ENCODE data around the gene G6PD. TPM values are rescaled to one million over a fixed set of nuclear protein-coding genes. Genes with fewer than 3 reads are reported as not detected.
A peak's percentile ranks its signal among the peaks of the same experiment; 100 is the strongest.

G6PD gene
- total RNA-seq, 1 donor from 2014 or later: 62.8 TPM

DNA sequence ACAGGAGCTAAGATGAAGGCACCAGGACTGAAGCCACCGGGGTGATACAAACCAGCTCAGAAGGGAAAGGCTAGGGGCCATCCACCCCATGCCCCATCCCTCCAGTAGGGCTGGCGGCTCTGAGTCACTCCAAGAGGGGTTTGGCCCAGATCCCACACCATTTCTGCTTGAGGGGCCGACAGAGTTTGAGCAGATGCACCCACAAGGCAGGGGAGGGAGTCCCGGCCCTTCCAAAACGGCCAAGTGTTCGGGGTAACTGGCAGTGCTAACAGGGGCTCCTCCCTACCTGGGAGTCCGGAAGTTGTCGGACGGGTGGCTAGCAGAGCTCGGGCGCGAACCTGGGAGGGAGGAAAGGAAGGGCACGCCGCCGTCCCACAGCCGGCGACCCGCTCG is 56.6 kb downstream of the G6PD start:
- Histone ChIP-seq H3K4me1 (ENCODE audit: insufficient read depth, low read length) (peaks cover 18% of the 10 kb centered on the region), H3K9ac (ENCODE audit: low read length) (peak overlapping the region; percentile 79), H3K9me3 (ENCODE audit: insufficient read depth, low read depth, low read length) (no peaks in the 10 kb centered on the region), H3K27ac (ENCODE audit: low read depth, low read length) (peak overlapping the region; percentile 56), H3K36me3 (ENCODE audit: insufficient read depth, low read length) (no peaks in the 10 kb centered on the region), H3K4me2 (ENCODE audit: low read length) (peak overlapping the region; percentile 87), H3K27me3 (ENCODE audit: insufficient read depth, low read length) (no peaks in the 10 kb centered on the region), H3K4me3 (ENCODE audit: insufficient read depth, low read depth, low read length) (peak overlapping the region; percentile 56), H4K20me1 (ENCODE audit: insufficient read depth, low read length) (no peaks in the 10 kb centered on the region), H2AFZ (ENCODE audit: low read depth, low read length) (peak overlapping the region; percentile 30), H3K79me2 (ENCODE audit: insufficient read depth, low read length) (peaks cover 28% of the 10 kb centered on the region)
- DNase-seq (ENCODE audit: low read depth) (peak; percentile 15), FAIRE-seq (no peak)
- Mint-ChIP-seq H3K36me3 (ENCODE audit: low read depth, unreplicated experiment) (no peaks in the 10 kb centered on the region), H3K27me3 (ENCODE audit: low read depth, unreplicated experiment) (peaks cover 2% of the 10 kb centered on the region), H3K27ac (ENCODE audit: unreplicated experiment) (peak overlapping the region; percentile 62), H3K9me3 (ENCODE audit: unreplicated experiment) (no peaks in the 10 kb centered on the region), H3K4me1 (ENCODE audit: low read depth, unreplicated experiment) (no peaks in the 10 kb centered on the region), H3K4me3 (ENCODE audit: unreplicated experiment) (peak overlapping the region; percentile 89)
- TF ChIP-seq EZH2 (IDR thresholded peaks at IDR 0.05; ENCODE audit: insufficient read depth, low read length): no peak
- TF ChIP-seq, protein P1, sequence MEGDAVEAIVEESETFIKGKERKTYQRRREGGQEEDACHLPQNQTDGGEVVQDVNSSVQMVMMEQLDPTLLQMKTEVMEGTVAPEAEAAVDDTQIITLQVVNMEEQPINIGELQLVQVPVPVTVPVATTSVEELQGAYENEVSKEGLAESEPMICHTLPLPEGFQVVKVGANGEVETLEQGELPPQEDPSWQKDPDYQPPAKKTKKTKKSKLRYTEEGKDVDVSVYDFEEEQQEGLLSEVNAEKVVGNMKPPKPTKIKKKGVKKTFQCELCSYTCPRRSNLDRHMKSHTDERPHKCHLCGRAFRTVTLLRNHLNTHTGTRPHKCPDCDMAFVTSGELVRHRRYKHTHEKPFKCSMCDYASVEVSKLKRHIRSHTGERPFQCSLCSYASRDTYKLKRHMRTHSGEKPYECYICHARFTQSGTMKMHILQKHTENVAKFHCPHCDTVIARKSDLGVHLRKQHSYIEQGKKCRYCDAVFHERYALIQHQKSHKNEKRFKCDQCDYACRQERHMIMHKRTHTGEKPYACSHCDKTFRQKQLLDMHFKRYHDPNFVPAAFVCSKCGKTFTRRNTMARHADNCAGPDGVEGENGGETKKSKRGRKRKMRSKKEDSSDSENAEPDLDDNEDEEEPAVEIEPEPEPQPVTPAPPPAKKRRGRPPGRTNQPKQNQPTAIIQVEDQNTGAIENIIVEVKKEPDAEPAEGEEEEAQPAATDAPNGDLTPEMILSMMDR (IDR thresholded peaks at IDR 0.05; ENCODE audit: insufficient read depth, low read depth, low read length): no peak

DNA sequence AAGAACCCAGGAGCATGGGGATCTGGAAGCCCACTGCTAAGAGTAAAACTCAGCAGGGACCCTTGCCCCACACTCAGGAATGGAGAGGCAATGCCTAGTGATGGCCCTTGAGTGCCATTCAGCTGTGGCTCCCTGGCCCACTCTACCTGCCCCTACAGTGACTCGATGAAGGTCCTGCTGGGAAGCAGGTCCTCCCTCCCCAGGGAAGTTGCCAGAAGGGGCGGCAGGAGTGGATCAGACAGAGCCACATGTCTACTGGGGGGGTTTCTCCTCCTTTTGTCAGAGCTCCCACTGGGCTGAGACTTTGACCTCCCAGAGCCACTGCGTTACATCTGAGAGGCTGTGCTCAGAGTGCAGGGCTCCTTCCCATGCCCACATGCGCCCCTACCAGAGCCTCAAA is 57.5 kb downstream of the G6PD start:
- Histone ChIP-seq H3K4me1 (ENCODE audit: insufficient read depth, low read length) (peaks cover 18% of the 10 kb centered on the region), H3K27ac (ENCODE audit: low read depth, low read length) (no peak overlapping the region), H3K36me3 (ENCODE audit: insufficient read depth, low read length) (no peaks in the 10 kb centered on the region), H3K27me3 (ENCODE audit: insufficient read depth, low read length) (no peaks in the 10 kb centered on the region), H3K9me3 (ENCODE audit: insufficient read depth, low read depth, low read length) (no peaks in the 10 kb centered on the region), H2AFZ (ENCODE audit: low read depth, low read length) (no peak overlapping the region), H3K4me2 (ENCODE audit: low read length) (peak overlapping the region; percentile 87), H3K4me3 (ENCODE audit: insufficient read depth, low read depth, low read length) (peak overlapping the region; percentile 56), H4K20me1 (ENCODE audit: insufficient read depth, low read length) (no peaks in the 10 kb centered on the region), H3K9ac (ENCODE audit: low read length) (no peak overlapping the region), H3K79me2 (ENCODE audit: insufficient read depth, low read length) (peaks cover 34% of the 10 kb centered on the region)
- no peaks in the 10 kb centered on the region for H3K9me3 Mint-ChIP-seq (ENCODE audit: unreplicated experiment)
- H3K4me1 Mint-ChIP-seq (ENCODE audit: low read depth, unreplicated experiment): no peaks in the 10 kb centered on the region
- DNase-seq (ENCODE audit: low read depth) (no peak), FAIRE-seq (no peak)
- no peak for TF ChIP-seq EZH2 (IDR thresholded peaks at IDR 0.05; ENCODE audit: insufficient read depth, low read length)
- TF ChIP-seq, protein P1 (IDR thresholded peaks at IDR 0.05; ENCODE audit: insufficient read depth, low read depth, low read length): no peak
- H3K27me3 Mint-ChIP-seq (ENCODE audit: low read depth, unreplicated experiment): peaks cover 2% of the 10 kb centered on the region
- H3K36me3 Mint-ChIP-seq (ENCODE audit: low read depth, unreplicated experiment): no peaks in the 10 kb centered on the region
- H3K4me3 Mint-ChIP-seq (ENCODE audit: unreplicated experiment): peak overlapping the region; percentile 89
- H3K27ac Mint-ChIP-seq (ENCODE audit: unreplicated experiment): no peak overlapping the region

DNA sequence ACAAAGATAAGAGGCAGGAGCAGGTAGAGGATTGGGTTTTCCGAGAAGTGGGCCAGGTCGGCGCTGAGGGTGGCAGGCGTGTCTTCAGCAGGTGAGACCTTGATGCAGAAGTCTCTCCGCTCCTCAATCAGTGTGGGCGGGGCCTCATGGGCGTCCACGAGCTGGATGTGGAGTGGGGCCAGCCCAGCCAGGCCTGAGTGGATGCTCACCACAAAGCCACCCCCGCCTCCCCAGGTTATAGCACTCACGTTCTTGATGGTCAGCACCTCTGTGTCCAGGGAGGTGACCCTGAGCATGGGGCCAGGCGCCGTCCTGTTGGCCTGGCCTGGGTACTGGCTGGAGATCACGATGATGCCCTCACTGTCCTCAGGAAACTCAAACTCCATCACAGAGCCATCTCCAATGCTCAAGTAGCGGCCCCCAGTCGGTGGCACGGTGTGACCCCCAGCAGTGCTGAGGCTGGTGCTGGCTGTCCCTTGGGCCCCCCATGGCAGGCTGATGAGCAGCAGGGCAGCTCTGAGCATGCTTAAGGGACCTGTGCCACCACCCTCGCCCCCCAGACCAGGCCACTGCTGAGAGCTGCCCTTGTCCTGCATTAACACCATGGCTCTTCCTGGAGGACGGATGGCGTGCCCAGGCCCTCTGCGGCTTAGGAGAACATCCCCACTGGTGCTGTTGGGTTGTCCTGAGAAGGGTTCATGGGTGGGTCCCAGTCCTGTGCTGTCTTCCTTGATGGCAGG is 58.1 kb downstream of the G6PD start:
- Histone ChIP-seq H3K27ac (ENCODE audit: low read depth, low read length) (no peak overlapping the region), H3K4me3 (ENCODE audit: insufficient read depth, low read depth, low read length) (no peak overlapping the region), H4K20me1 (ENCODE audit: insufficient read depth, low read length) (no peaks in the 10 kb centered on the region), H3K9me3 (ENCODE audit: insufficient read depth, low read depth, low read length) (no peaks in the 10 kb centered on the region), H3K4me1 (ENCODE audit: insufficient read depth, low read length) (peaks cover 18% of the 10 kb centered on the region), H2AFZ (ENCODE audit: low read depth, low read length) (no peak overlapping the region), H3K27me3 (ENCODE audit: insufficient read depth, low read length) (no peaks in the 10 kb centered on the region), H3K9ac (ENCODE audit: low read length) (no peak overlapping the region), H3K4me2 (ENCODE audit: low read length) (peak overlapping the region; percentile 87), H3K36me3 (ENCODE audit: insufficient read depth, low read length) (no peaks in the 10 kb centered on the region), H3K79me2 (ENCODE audit: insufficient read depth, low read length) (peaks cover 34% of the 10 kb centered on the region)
- Mint-ChIP-seq H3K9me3 (ENCODE audit: unreplicated experiment) (no peaks in the 10 kb centered on the region), H3K36me3 (ENCODE audit: low read depth, unreplicated experiment) (no peaks in the 10 kb centered on the region), H3K27me3 (ENCODE audit: low read depth, unreplicated experiment) (peaks cover 2% of the 10 kb centered on the region), H3K27ac (ENCODE audit: unreplicated experiment) (no peak overlapping the region), H3K4me3 (ENCODE audit: unreplicated experiment) (peak overlapping the region; percentile 27), H3K4me1 (ENCODE audit: low read depth, unreplicated experiment) (no peaks in the 10 kb centered on the region)
- no peak for DNase-seq (ENCODE audit: low read depth)
- no peak for FAIRE-seq
- no peak for TF ChIP-seq EZH2 (IDR thresholded peaks at IDR 0.05; ENCODE audit: insufficient read depth, low read length)
- TF ChIP-seq, protein P1 (IDR thresholded peaks at IDR 0.05; ENCODE audit: insufficient read depth, low read depth, low read length): no peak
